Hepatocyte (in vitro differentiated cells): ENCODE data around the gene LHFPL3. TPM values are rescaled to one million over a fixed set of nuclear protein-coding genes. Genes with fewer than 3 reads are reported as not detected.

ENCODE experiments used
- DNase-seq: peaks from one replicate; pipeline ENCODE4 v3.0.0-alpha.2; 2016; ENCODE audit warnings: low spot score
- H2AFZ ChIP-seq: fragments of 200-600 bp; sonication (generic); 2 replicates; pipeline ENCODE4 v1.6.0; 2016; ENCODE audit warnings: antibody characterized with exemption, mild to moderate bottlenecking
- H3K27ac ChIP-seq: fragments of 200-600 bp; sonication (generic); 2 replicates; pipeline ENCODE4 v1.5.1; 2016; ENCODE audit warnings: mild to moderate bottlenecking
- H3K27me3 ChIP-seq: fragments of 200-600 bp; sonication (generic); 2 replicates; pipeline ENCODE4 v1.6.1; 2016
- H3K36me3 ChIP-seq: fragments of 200-600 bp; sonication (generic); replicated peaks from 2 replicates; pipeline ENCODE4 v1.5.1; 2016; ENCODE audit warnings: low read depth; ENCODE audit not compliant: insufficient read depth
- H3K4me1 ChIP-seq: fragments of 200-600 bp; sonication (generic); 2 replicates; pipeline ENCODE4 v1.5.1; 2016; ENCODE audit warnings: mild to moderate bottlenecking, moderate library complexity; ENCODE audit not compliant: insufficient read depth
- H3K4me2 ChIP-seq: fragments of 200-600 bp; sonication (generic); 2 replicates; pipeline ENCODE4 v1.6.0; 2016
- H3K4me3 ChIP-seq: fragments of 200-600 bp; sonication (generic); 2 replicates; pipeline ENCODE4 v1.5.1; 2016; ENCODE audit warnings: mild to moderate bottlenecking
- H3K79me2 ChIP-seq: fragments of 200-600 bp; sonication (generic); 2 replicates; pipeline ENCODE4 v1.6.0; 2017; ENCODE audit warnings: mild to moderate bottlenecking
- H3K9me2 ChIP-seq: fragments of 200-600 bp; sonication (generic); replicated peaks from 2 replicates; pipeline ENCODE4 v1.6.0; 2017; ENCODE audit warnings: mild to moderate bottlenecking; ENCODE audit not compliant: insufficient read depth
- H3K9me3 ChIP-seq: fragments of 200-600 bp; sonication (generic); 2 replicates; pipeline ENCODE4 v1.5.1; 2016; ENCODE audit warnings: low read depth, mild to moderate bottlenecking
- H4K20me1 ChIP-seq: fragments of 200-600 bp; sonication (generic); 2 replicates; pipeline ENCODE4 v1.6.0; 2016; ENCODE audit warnings: mild to moderate bottlenecking; ENCODE audit not compliant: insufficient read depth, poor library complexity, severe bottlenecking
- EZH2 ChIP-seq: fragments of 200-600 bp; sonication (generic); IDR thresholded peaks from 2 replicates; pipeline ENCODE4 v1.6.1; 2016; ENCODE audit warnings: antibody characterized with exemption, mild to moderate bottlenecking, borderline replicate concordance
- EZH2phosphoT487 ChIP-seq: fragments of 200-600 bp; sonication (generic); IDR thresholded peaks from one replicate; pipeline ENCODE4 v1.6.1; 2018; ENCODE audit warnings: antibody characterized with exemption, mild to moderate bottlenecking, low read depth, moderate library complexity; ENCODE audit not compliant: unreplicated experiment, severe bottlenecking
- WGBS: methylation state at CpG from one replicate; pipeline ENCODE4 v1.1.6; 2016; ENCODE audit warnings: low lambda C conversion rate; ENCODE audit errors: missing lambda C conversion rate; 5-methylcytosine and 5-hydroxymethylcytosine counted together
- polyA plus RNA-seq: library from polyadenylated mRNA; unstranded; fragments of >200 nt; fragmentation: Nextera tagmentation; extraction: Ambion mirVana; gene quantifications from 2 replicates; pipeline ENCODE4 v1.2.1, GENCODE V29; 2016
- total RNA-seq: library from RNA; depleted of rRNA; stranded (reverse); fragments of >200 nt; gene quantifications from 2 replicates; pipeline ENCODE4 v1.2.3, GENCODE V29; 2014
- TF ChIP-seq, protein P1 (sequence below): fragments of 200-600 bp; sonication (generic); IDR thresholded peaks from 2 replicates; pipeline ENCODE4 v1.5.1; 2016; ENCODE audit warnings: antibody characterized with exemption, mild to moderate bottlenecking; ENCODE audit not compliant: poor library complexity

The LHFPL3 gene
- total and polyA plus RNA-seq, 2 experiments from 2014 or later = not detected

DNA sequence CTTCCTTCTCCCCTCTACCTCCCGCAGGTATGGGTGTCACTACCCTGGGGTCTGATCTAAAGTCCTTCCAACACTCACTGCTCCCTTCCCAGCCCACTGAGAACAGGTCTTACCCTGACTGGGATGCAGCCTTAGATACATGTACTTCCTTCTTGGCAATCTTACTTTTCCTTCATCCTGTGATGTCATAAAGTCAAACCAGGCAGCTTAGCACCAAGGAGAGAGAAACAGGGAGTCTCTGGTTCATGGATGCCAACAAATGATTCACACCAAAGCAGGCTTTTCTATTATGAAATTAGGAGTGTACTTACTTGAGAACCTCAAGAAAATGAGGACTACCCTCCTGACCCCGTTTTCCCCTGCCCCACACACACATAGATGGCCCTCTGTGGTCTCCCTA is 574.6 kb downstream of the LHFPL3 start:
- no peak overlapping the region for H3K4me2 ChIP-seq
- no peaks in the 10 kb centered on the region for H4K20me1 ChIP-seq
- no peaks in the 10 kb centered on the region for H3K36me3 ChIP-seq
- H3K4me3 ChIP-seq = no peak overlapping the region
- no peaks in the 10 kb centered on the region for H3K9me2 ChIP-seq
- no peaks in the 10 kb centered on the region for H3K9me3 ChIP-seq
- no peaks in the 10 kb centered on the region for H3K4me1 ChIP-seq
- H3K27ac ChIP-seq = no peak overlapping the region
- no peak for TF ChIP-seq EZH2
- no peaks in the 10 kb centered on the region for H3K27me3 ChIP-seq
- WGBS = 80% methylated on average over 2 of the region's 2 CpGs
- no peaks in the 10 kb centered on the region for H3K79me2 ChIP-seq
- DNase-seq = no peak
- no peak overlapping the region for H2AFZ ChIP-seq

DNA sequence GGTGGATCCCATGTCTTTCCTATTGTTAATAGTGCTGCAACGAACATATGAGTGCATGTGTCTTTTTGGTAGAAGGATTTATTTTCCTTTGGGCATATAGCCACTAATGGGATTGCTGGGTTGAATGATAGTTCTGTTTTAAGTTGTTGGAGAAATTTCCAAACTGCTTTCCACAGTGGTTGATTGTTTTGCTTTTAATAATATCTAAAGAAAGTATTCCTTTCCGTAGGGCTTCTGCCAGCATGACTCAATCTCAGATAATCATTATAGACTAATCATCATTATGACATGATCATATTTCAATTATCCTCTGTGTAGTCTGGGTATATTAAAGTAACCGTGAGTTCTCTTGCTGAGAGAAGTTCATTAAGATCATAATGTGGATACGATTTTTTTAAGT is 575.4 kb downstream of the LHFPL3 start:
- H3K9me3 ChIP-seq = no peaks in the 10 kb centered on the region
- 89% methylated on average over 4 of the region's 4 CpGs for WGBS
- H3K9me2 ChIP-seq = no peaks in the 10 kb centered on the region
- H3K36me3 ChIP-seq = no peaks in the 10 kb centered on the region
- no peak overlapping the region for H3K27ac ChIP-seq
- H3K4me3 ChIP-seq = no peak overlapping the region
- no peak overlapping the region for H3K4me2 ChIP-seq
- no peak overlapping the region for H2AFZ ChIP-seq
- H3K4me1 ChIP-seq = no peaks in the 10 kb centered on the region
- H4K20me1 ChIP-seq = no peaks in the 10 kb centered on the region
- no peak for DNase-seq
- no peaks in the 10 kb centered on the region for H3K79me2 ChIP-seq
- H3K27me3 ChIP-seq = no peaks in the 10 kb centered on the region
- TF ChIP-seq, protein P1, sequence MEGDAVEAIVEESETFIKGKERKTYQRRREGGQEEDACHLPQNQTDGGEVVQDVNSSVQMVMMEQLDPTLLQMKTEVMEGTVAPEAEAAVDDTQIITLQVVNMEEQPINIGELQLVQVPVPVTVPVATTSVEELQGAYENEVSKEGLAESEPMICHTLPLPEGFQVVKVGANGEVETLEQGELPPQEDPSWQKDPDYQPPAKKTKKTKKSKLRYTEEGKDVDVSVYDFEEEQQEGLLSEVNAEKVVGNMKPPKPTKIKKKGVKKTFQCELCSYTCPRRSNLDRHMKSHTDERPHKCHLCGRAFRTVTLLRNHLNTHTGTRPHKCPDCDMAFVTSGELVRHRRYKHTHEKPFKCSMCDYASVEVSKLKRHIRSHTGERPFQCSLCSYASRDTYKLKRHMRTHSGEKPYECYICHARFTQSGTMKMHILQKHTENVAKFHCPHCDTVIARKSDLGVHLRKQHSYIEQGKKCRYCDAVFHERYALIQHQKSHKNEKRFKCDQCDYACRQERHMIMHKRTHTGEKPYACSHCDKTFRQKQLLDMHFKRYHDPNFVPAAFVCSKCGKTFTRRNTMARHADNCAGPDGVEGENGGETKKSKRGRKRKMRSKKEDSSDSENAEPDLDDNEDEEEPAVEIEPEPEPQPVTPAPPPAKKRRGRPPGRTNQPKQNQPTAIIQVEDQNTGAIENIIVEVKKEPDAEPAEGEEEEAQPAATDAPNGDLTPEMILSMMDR = no peak
- TF ChIP-seq EZH2phosphoT487 (no peak), EZH2 (no peak)

DNA sequence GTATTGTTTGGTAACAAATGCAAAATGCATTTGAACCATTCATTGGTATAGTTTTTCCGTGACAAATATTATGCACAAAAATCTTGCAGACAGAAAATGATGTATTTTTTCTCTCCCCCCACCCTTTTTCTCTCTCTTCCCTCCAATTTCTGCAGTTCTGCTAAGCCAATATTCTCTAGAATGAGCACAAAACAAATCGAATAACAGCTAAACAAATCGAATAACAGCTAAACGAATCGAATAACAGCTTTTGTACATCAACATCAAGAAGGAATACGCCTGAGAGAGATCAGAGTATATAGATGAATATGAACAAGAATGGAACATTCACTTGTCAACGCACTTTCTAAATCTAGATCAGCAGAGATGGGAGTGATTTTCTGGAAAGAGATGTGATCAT is 577.6 kb downstream of the LHFPL3 start:
- no peak overlapping the region for H3K4me3 ChIP-seq
- no peak overlapping the region for H2AFZ ChIP-seq
- H3K36me3 ChIP-seq = no peaks in the 10 kb centered on the region
- no peak for TF ChIP-seq EZH2
- no peak for TF ChIP-seq EZH2phosphoT487
- TF ChIP-seq, protein P1 = no peak
- no peak overlapping the region for H3K4me2 ChIP-seq
- no peaks in the 10 kb centered on the region for H3K79me2 ChIP-seq
- WGBS = 91% methylated on average over 7 of the region's 7 CpGs
- no peak for DNase-seq
- H3K4me1 ChIP-seq = no peaks in the 10 kb centered on the region
- no peak overlapping the region for H3K27ac ChIP-seq
- H3K9me3 ChIP-seq = no peaks in the 10 kb centered on the region
- no peaks in the 10 kb centered on the region for H3K9me2 ChIP-seq
- no peaks in the 10 kb centered on the region for H4K20me1 ChIP-seq
- H3K27me3 ChIP-seq = no peaks in the 10 kb centered on the region

DNA sequence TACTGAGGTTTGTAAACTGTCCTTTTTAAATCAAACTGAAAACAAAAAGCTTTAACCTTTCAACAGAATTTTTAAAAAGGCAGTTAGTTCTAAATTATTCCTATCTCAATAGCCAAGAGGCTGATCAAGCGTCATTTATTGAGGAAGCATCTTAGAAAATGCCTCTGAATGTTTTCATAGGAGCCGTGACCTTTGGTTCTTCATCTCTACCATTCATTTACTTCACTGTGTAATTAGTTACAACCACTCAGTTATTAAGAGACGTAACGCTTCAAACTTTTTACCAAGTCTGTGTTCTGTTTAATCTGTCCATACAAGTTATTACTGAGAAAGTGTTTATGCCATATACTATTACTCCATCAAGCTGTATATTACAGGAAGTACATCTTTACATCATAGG is 578.2 kb downstream of the LHFPL3 start:
- Histone ChIP-seq H3K27ac (no peak overlapping the region), H2AFZ (no peak overlapping the region), H3K4me1 (no peaks in the 10 kb centered on the region), H3K79me2 (no peaks in the 10 kb centered on the region), H3K9me3 (no peaks in the 10 kb centered on the region), H3K36me3 (no peaks in the 10 kb centered on the region), H3K9me2 (no peaks in the 10 kb centered on the region), H3K27me3 (no peaks in the 10 kb centered on the region), H3K4me3 (no peak overlapping the region), H3K4me2 (no peak overlapping the region), H4K20me1 (no peaks in the 10 kb centered on the region)
- no peak for DNase-seq
- WGBS = 66% methylated on average over 4 of the region's 4 CpGs
- TF ChIP-seq, protein P1 = no peak
- no peak for TF ChIP-seq EZH2
